HG02852 (cell line): ENCODE measurements around the gene TMX2.
"Not testable (repeated sequence)": the region's sequence is repeated elsewhere in the genome, so short reads cannot be mapped to it uniquely, and the experiment has no call there.

Source experiments
- ATAC-seq: cut with Tn5 transposase; IDR thresholded peaks from one replicate; pipeline ENCODE4 v1.9.1; 2021; ENCODE audit warnings: mild to moderate bottlenecking, moderate library complexity; ENCODE audit not compliant: unreplicated experiment

TMX2 gene, protein sequence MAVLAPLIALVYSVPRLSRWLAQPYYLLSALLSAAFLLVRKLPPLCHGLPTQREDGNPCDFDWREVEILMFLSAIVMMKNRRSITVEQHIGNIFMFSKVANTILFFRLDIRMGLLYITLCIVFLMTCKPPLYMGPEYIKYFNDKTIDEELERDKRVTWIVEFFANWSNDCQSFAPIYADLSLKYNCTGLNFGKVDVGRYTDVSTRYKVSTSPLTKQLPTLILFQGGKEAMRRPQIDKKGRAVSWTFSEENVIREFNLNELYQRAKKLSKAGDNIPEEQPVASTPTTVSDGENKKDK

DNA sequence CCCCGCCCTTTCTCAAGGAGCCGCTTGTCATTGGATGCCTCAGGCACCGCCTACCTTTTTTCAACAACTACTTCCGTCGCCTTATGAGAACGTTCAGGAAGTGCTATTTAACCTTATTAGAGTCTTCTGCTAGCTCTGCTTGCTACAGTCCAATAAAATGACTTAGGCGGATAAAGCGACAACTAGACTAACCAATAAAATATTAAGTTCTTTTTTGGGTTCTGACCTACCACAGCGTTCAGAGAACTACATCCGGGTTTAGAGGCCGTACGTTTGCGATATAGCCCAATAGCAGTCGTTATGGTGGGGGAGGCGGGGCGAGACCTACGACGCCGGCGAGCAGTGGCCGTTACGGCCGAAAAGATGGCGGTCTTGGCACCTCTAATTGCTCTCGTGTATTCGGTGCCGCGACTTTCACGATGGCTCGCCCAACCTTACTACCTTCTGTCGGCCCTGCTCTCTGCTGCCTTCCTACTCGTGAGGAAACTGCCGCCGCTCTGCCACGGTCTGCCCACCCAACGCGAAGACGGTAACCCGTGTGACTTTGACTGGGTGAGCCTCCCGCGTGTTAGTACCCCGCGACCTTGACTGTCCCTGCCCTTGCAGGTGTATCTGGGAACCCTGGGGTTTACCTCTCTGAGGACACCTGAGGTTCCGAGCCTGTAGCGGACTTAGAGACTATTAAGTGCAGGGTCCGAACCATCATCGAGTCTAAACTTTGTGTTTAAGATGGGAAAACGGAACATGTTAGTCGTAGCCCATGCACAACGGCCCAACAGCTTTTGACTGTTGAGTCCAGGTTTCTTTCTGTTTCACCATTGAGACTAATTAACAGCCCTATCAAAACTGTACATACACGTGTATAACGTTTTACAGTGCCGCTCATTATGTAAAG lies at the start of gene TMX2:
Gene TMX2 (plus strand): TSS at position 338 of the 895 bp plus-strand sequence. CDS start 26 bp downstream, at position 364.
- ATAC-seq = peak; percentile 94

DNA sequence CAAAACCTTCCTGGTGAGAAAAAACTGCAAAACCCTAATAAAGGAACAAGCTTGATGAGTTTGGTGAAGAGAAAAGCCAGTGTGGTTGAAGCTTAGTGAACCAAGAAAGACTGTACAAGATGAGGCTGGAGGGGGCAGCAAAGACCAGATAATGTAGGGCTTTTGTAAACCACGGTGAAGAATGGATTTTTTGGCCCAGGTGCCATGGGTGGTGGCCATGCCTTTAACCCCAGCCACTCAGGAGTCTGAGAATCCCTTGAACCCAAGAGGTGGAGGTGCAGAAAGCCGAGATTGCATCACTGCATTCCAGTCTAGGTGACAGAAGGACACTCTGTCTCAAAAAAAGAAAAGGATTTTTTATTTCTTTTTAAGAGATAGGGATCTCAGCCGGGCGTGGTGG lies 49.5 kb upstream of the TMX2 start:
- ATAC-seq = no peak

DNA sequence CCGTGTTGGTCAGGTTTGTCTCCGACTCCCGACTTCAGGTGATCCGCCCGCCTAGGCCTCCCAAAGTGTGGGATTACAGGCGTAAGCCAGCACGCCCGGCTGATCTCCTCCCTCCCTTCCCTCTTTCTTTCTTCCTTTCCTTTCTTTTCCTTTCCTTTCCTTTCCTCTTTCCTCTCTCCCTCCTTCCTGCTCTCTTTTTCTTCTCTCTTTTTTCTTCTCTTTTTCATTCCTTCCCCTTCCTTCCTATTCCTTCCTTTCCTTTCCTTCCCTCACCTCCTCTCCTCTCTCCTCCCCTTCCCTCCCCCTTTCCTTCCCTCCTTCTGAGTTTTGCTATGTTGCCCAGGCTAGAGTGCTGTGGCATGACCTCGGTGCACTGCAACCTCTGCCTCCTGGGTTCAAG lies 48.4 kb upstream of the TMX2 start:
- no peak for ATAC-seq

DNA sequence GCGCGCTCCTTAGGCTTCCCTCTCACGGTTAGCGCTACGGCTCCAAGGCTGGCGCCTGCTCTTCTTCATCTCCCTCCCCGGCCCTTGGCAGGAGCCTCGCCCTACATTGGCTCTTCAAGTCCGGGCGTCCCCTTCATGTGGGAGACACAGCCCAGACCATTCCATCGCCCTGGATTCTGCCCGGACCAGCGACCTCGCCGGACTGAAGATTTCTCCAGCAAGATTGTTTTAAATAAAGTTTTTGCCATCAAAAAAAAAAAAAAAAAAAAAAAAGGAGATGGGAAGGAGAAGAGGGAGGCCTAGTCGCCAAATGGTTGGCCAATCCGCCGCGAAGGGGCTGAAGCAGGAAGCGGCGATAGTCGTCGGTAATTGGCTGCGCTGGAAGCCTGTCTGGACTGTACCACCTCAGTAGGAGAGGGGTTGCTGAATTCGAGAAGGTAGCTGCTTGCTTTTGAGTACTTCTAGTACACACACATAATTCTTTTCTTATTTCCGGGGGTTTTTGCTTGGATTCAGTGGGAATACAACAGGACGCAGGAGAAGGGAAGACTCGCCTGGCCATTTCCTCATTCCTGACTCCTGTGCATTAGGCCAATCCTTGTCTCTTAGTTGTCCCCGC lies 45.2 kb upstream of the TMX2 start:
- peak; percentile 65 for ATAC-seq

DNA sequence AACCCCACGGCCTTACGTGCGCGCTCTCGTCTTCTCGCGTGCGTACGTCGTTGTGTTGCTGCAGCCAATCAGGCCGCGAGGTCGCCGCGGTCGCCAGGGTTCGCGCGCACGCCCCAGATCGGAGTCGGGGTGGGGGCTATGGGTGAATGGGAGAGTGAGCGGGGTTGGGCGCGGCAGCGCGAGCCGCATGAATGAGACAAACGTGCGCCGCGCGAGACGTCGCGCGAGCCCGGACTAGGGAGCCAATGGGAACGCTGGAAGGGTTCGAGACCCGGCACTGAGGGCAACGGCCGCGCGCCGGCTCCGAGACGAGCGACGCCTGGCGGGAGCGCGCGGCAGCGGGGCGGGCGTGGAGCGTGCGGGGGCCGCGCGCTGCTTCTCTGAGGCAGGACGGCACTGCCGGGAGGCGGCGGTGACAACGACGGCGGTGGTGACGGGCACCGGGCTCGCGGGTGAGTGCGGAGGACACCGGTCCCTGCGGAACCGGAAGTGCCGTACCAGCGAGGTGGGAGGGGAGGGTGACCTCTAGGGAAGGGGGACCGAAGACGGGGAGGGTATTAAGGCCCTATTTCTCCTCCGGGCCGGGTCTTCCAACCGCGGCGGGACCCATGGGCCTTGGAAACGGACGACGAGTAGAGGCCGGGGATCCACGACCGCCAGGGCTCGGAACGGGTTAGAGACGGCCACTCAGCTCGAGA lies 44.5 kb upstream of the TMX2 start, which contains the start of gene ZDHHC5:
Gene ZDHHC5 (plus strand): TSS at position 379 of the 698 bp plus-strand sequence. CDS start 4,977 bp downstream, outside the sequence.
- peak; percentile 78 for ATAC-seq

DNA sequence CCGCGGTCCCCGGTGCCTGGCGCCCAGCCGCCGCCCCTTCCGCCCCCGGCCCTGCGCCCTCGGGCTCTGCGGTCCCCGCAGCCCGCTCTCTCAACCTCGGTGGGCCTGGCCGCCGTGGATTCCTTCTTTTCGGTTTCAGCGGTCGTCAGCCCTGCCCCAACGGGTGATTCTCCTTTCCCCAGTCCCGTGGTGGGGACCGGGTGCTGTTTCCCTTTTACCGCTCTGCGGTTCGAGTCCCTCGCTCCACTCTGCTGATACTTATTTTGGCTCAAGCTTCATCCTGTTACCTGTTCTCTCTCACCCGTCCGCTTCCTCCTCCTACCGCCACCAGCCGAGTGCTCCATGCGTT lies 44.0 kb upstream of the TMX2 start:
- ATAC-seq = peak; percentile 5

DNA sequence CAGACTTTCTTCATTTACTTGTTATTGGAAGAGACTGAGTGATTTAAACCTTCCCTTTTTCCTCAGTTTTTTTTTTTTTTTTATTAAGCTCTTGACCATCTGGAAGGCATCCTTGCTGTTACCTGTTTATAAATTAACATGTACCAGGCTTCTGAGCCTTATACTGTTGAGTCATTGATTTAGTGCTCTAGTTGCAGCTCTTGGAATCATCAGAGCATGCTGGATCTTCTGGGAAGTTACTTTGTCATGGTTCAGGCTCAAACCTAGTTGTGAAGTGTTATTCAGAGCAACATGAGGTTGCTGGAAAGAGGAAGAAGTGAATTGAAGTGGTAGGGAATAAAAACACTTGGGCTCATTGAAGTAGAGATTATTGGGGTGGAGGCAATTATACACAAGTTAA lies 38.1 kb upstream of the TMX2 start:
- no peak for ATAC-seq

DNA sequence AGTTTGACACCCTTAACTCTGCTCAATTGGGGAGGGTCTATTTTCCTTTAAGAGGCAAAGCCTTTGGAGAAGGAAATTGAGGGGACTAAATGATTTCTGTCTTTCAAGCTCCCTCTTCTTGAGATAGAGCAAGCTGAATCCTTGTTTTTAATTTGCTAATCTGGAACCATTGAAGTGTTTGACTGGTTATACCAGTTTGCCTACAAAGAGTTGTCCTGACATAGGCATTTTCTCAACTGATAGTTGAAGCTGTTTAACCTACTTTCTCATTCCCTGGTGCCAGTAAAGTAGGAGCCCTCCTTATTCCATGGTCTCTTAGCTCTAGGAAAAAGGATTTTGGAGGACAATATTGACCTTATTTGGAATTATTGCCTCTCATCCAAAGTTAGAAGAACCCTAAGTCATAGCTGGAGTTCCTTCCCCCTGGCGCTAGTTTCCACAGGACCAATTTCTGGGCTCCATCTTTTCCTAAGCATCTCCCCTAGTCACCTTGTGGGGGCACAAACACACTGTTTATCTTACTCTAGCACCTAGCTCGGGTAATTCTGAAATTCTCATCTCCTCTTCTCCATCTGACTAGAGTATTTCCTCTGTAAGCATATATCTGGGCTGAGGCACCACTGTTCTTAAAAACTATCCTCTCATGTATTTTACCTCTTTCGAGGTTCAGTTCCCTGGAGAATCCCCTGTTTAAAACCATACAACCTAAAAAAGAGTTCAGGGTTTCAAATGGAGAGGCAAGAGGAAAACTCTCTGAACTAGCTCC lies 37.0 kb upstream of the TMX2 start:
- ATAC-seq = no peak

DNA sequence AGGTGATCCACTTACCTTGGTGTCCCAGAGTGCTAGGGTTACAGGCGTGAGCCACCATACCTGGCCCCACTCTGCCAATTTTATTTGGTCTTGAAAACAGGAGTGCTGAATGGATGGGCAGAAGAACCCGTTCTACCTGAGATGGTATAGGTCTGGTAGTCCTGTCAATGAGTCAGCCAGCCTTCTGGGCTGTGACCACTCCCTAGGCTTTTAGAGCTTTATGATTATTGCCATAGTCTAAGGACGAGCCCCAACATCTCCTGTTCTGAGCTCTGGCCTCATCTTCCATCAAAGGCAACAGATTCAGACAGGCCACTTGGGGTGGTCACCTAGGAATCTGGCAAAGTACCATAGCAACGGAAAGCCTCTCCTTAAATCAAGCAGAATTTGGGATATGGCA lies 33.0 kb upstream of the TMX2 start:
- ATAC-seq = no peak

DNA sequence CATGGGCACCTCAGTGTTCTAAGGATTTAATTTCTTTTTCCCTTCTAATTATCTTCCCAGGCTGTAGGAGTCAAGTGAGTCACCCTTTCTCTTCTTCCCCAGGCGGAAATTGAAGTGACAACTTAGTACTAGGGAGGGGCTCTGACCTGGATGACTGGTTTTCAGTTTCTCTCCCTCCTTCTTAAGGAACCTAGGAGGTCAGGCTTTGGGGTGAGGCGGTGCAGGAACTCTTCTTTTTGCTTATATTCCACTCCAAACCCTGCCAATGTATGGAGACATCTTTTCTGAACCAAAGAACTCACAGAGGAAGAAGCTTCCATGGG lies 31.9 kb upstream of the TMX2 start:
- no peak for ATAC-seq

DNA sequence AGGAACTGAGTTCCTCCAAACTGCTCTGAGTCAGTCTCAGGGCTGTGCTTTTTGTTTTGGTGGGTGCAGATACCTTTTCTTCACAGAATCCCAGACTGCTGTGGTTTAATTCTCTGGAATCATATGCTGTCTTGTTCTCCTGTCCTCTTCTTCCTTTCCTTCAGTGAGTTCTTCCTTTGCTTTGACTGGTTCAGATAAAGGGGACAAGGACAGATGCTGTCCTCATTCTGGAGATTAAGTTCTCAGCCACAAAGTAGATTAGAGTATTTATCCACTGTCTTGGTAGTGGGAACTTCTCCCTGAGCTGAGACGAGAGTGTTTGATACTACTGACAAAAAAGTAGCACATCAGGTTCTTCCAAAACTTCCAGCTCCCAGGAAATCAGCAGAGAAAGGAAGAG lies 31.2 kb upstream of the TMX2 start:
- no peak for ATAC-seq

DNA sequence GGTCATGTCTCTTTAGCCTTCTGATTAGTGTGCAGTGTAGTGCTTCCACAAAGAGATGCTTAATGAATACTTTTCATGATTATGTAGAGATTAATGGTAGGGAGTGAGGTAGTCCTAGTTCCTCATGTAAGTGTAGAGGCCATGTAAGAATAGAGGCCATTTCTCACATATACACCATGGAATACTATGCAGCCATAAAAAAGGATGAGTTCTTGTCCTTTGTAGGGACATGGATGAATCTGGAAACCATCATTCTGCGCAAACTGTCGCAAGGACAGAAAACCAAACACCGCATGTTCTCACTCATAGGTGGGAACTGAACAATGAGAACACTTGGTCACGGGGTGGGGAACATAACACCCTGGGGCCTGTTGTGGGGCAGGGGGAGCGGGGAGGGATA lies 21.9 kb upstream of the TMX2 start:
- not testable (repeated sequence) for ATAC-seq

DNA sequence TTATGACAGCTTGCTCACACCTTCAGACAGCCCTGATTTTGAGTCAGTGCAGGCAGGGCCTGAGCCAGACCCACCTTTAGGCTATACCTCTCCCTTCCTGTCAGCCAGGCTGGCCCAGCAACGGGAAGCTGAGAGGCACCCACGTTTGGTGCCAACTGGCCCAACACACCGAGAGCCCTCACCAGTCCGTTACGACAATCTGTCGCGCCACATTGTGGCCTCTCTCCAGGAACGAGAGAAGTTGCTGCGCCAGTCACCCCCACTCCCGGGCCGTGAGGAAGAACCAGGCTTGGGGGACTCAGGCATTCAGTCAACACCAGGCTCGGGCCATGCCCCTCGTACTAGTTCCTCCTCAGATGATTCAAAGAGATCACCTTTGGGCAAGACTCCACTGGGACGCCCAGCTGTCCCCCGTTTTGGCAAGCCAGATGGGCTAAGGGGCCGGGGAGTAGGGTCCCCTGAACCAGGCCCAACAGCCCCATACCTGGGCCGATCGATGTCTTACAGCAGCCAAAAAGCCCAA lies 13.5 kb upstream of the TMX2 start:
- no peak for ATAC-seq

DNA sequence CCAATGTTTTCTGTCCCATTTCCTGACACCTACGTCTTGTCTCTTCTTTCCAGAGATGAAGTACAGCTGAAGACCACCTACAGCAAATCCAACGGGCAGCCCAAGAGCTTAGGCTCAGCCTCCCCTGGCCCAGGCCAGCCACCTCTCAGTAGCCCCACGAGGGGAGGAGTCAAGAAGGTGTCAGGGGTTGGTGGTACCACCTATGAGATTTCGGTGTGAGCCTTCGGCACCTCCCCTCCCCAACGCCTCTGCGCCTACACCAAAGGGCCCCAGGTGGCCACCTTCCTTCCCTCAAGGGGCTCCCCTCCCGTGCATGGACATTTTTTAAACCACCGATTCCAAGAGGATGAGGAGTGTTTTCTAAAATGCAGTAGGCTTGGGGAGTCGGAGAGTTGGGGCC lies 12.6 kb upstream of the TMX2 start:
- ATAC-seq = no peak

DNA sequence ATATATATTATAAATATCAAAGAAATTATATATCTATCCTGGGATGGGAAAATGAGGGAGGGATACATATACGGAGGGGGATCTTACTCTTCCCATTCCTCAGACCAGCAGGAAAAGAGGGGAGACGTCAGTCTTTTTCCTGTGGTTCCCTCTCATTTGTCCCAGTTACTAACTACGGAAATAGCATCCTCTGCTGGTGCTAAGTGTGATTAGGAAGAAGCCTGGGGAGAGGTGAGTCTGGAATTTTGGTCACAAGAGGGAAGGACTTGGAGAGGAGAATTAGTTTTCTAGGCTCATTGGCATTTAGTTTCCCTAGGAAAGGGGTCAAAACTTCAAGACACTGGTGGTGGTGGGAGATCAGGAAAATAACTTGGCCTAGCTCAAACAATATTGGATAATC lies 12.0 kb upstream of the TMX2 start:
- no peak for ATAC-seq

DNA sequence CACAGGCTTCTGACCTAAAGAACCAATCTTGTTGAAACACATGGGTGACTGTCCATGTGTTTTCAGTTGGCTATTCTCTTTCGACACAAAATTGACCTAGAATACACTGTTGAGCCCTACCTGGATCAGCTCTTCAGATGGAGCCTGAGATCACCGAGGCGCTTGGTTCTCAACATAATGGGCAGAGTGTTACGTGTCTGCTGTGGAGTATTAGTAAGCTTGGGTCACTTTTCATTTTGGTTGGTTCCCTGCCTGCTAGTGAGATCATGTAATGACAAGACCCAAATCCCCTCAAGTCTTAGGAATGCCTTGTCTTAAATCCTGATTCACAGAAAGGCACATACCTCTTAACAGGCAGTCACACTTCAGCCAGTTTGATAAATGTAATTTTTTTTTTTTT lies 9.1 kb upstream of the TMX2 start:
- ATAC-seq = no peak

DNA sequence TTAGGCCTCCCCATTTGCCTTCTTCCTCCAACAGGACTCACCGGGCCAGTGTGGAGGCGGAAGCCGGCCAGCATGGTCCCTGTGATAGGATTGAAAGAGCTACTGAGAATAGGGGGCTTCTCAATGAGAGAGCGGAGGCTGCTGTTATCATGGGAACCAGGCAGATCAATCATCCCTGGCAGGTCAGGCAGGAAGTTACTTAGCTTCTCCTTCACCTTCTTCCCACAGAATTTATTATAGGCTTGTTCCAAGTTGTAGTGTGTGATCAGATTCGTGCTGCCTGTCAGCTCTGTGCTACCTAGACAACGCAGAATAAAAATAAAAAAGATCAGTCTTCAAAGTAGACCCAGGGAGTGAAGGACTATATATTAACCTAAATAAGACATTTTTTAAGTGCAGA lies 7.5 kb upstream of the TMX2 start:
- no peak for ATAC-seq

DNA sequence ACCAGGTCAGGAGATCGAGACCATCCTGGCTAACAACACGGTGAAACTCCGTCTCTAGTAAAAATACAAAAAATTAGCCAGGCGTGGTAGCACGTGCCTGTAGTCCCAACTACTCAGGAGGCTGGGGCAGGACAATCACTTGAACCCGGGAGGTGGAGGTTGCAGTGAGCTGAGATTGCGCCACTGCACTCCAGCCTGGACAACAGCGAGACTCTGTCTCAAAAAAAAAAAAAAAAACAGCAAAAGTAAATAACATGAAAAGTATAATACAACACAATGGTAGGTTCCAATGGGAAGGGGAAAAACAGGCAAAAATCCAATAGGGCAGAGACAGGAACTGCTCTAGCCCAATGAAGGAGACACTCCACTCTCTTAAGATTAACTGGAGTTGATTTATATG lies 7.0 kb upstream of the TMX2 start:
- not testable (repeated sequence) for ATAC-seq

DNA sequence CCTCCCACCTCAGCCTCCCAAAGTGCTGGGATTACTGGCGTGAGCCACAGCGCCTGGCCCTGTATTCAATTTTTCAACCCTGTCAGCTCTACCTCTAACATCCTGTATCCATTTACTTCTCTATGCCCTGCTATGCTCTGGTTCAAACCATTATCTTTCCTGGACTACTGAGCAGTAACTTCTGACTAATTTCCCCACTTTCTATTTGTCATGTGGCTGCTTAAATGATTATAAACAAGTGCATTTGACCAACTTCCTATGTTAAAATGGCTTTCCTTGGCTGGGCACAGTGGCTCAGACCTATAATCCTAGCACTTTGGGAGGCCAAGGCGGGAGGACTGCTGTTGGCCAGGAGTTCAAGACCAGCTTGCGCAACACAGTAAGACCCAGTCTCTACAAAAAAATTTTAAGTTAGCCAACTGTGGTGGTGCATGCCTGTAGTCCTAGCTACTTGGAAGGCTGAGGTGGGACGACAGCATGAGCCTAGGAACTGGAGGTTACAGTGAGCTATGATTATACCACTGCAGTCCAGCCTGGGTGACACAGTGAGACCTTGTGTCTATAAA lies 2.5 kb upstream of the TMX2 start:
- no peak for ATAC-seq
